CD14-positive monocyte (primary cell): ENCODE data around the gene TMTC2. TPM values are rescaled to one million over a fixed set of nuclear protein-coding genes. Genes with fewer than 3 reads are reported as not detected.

Source experiments
- DNase-seq, 3 donors: peaks; one replicate each; pipeline ENCODE4 v3.0.0-alpha.2; 2011 to 2022
- H2AFZ ChIP-seq: 2 replicates; pipeline ENCODE4 v1.6.0; 2012; ENCODE audit warnings: mild to moderate bottlenecking, low read depth, low read length, inconsistent platforms; ENCODE audit not compliant: insufficient read depth, poor library complexity, severe bottlenecking
- H3K27ac ChIP-seq, 2 donors: 1 replicate in 1 of 2; 2 replicates in 1 of 2; pipeline ENCODE4 v1.5.1; 2012 to 2013; ENCODE audit warnings: low read length in 2 of 2, control low read depth in 1 of 2, inconsistent platforms in 1 of 2, low read depth in 1 of 2, mild to moderate bottlenecking in 1 of 2
- H3K27me3 ChIP-seq, 2 donors: one replicate each; pipeline versions ENCODE4 v1.6.0 to v1.6.1; 2011 to 2013; ENCODE audit warnings: low read length in 2 of 2; ENCODE audit not compliant: control insufficient read depth in 2 of 2, insufficient read depth in 2 of 2
- H3K36me3 ChIP-seq, 2 donors: replicated peaks in 1 of 2; 1 replicate in 1 of 2; 2 replicates in 1 of 2; pipeline versions ENCODE4 v1.5.1 to v1.6.1; 2012 to 2013; ENCODE audit warnings: low read length in 2 of 2, control low read depth in 1 of 2, inconsistent platforms in 1 of 2, mild to moderate bottlenecking in 1 of 2; ENCODE audit not compliant: insufficient read depth in 2 of 2, control insufficient read depth in 1 of 2
- H3K4me1 ChIP-seq, 2 donors: 1 replicate in 1 of 2; 2 replicates in 1 of 2; pipeline versions ENCODE4 v1.5.1 to v1.6.1; 2012 to 2013; ENCODE audit warnings: low read length in 2 of 2, control low read depth in 1 of 2, inconsistent platforms in 1 of 2, mild to moderate bottlenecking in 1 of 2, moderate library complexity in 1 of 2; ENCODE audit not compliant: insufficient read depth in 2 of 2, control insufficient read depth in 1 of 2
- H3K4me2 ChIP-seq: replicated peaks from 2 replicates; pipeline ENCODE3; 2012; ENCODE audit warnings: low read length, moderate library complexity, mild to moderate bottlenecking; ENCODE audit not compliant: poor library complexity, severe bottlenecking; ENCODE audit errors: extremely low read depth
- H3K4me3 ChIP-seq, 3 experiments: fragments of 200-600 bp in 1 of 3; sonication (generic) in 1 of 3; replicated peaks in 1 of 3; 1 replicate in 2 of 3; 2 replicates in 1 of 3; pipeline ENCODE4 v1.5.1; 2011 to 2013; ENCODE audit warnings: low read length in 3 of 3, mild to moderate bottlenecking in 3 of 3, control low read depth in 2 of 3, low read depth in 2 of 3, inconsistent platforms in 1 of 3, moderate library complexity in 1 of 3
- H3K79me2 ChIP-seq: 2 replicates; pipeline ENCODE4 v1.6.0; 2012; ENCODE audit warnings: mild to moderate bottlenecking, control low read depth, inconsistent platforms, low read length, moderate library complexity; ENCODE audit not compliant: insufficient read depth
- H3K9ac ChIP-seq: 2 replicates; pipeline ENCODE4 v1.6.0; 2017; ENCODE audit warnings: low read length, mild to moderate bottlenecking; ENCODE audit not compliant: insufficient read depth, poor library complexity, severe bottlenecking
- H3K9me3 ChIP-seq, 2 donors: replicated peaks in 1 of 2; 1 replicate in 1 of 2; 2 replicates in 1 of 2; pipeline versions ENCODE4 v1.5.1 to v1.6.1; 2012 to 2013; ENCODE audit warnings: low read length in 2 of 2, control low read depth in 1 of 2; ENCODE audit not compliant: control insufficient read depth in 1 of 2, insufficient read depth in 1 of 2
- H4K20me1 ChIP-seq: 2 replicates; pipeline ENCODE4 v1.6.0; 2012; ENCODE audit warnings: mild to moderate bottlenecking, low read length, control low read depth, moderate library complexity; ENCODE audit not compliant: insufficient read depth
- H3K27ac Mint-ChIP-seq, 7 donors: one replicate each; pipeline ENCODE4 v1.8.0; 2020; ENCODE audit warnings: mild to moderate bottlenecking in 7 of 7, mixed read lengths in 7 of 7, moderate library complexity in 6 of 7, inconsistent platforms in 2 of 7
- H3K27me3 Mint-ChIP-seq, 3 donors: one replicate each; pipeline ENCODE4 v1.8.0; 2021 to 2022; ENCODE audit warnings: low read depth in 3 of 3, mild to moderate bottlenecking in 3 of 3, mixed read lengths in 3 of 3, moderate library complexity in 3 of 3, inconsistent platforms in 1 of 3
- H3K36me3 Mint-ChIP-seq, 2 donors: one replicate each; pipeline ENCODE4 v1.8.0; 2020; ENCODE audit warnings: mixed read lengths in 2 of 2, inconsistent platforms in 1 of 2, mild to moderate bottlenecking in 1 of 2
- H3K4me1 Mint-ChIP-seq: one replicate; pipeline ENCODE4 v1.8.0; 2020; ENCODE audit warnings: mild to moderate bottlenecking, mixed read lengths
- H3K4me3 Mint-ChIP-seq, 2 donors: one replicate each; pipeline ENCODE4 v1.8.0; 2020; ENCODE audit warnings: mild to moderate bottlenecking in 2 of 2, mixed read lengths in 2 of 2, moderate library complexity in 1 of 2
- H3K9me3 Mint-ChIP-seq, 7 donors: one replicate each; pipeline ENCODE4 v1.8.0; 2020 to 2022; ENCODE audit warnings: mixed read lengths in 7 of 7, mild to moderate bottlenecking in 6 of 7, moderate library complexity in 6 of 7, inconsistent platforms in 2 of 7
- whole genome bisulfite sequencing: methylation state at CpG from one replicate; pipeline ENCODE4 v1.1.5; 2013; ENCODE audit warnings: missing lambda C conversion rate; ENCODE audit not compliant: insufficient coverage; 5-methylcytosine and 5-hydroxymethylcytosine counted together
- intact Hi-C, 2 donors: fragments of 100-400 bp; cut with micrococcal nuclease; formaldehyde crosslinking; loops; one replicate each; pipeline versions ENCODE4 v1.15.0 to v1.15.1; 2023
- polyA plus RNA-seq, 3 donors: library from polyadenylated mRNA; depleted of rRNA in 1 of 3; unstranded in 2 of 3; stranded (reverse) in 1 of 3; fragments of 300-500 nt in 2 of 3; fragments of >200 nt in 1 of 3; fragmentation: Illumina TruSeq in 2 of 3; gene quantifications; 1 replicate in 2 of 3; 2 replicates in 1 of 3; pipeline ENCODE4 v1.2.3, GENCODE V29; 2012 to 2021
- TF ChIP-seq, protein P1 (sequence below): fragments of 200-600 bp; IDR thresholded peaks from one replicate; pipeline ENCODE4 v1.8.0; 2022; ENCODE audit warnings: antibody characterized with exemption, mild to moderate bottlenecking

TMTC2 gene
- polyA plus RNA-seq, 3 donors = 2.5 to 15.7 (median 3.3) TPM

DNA sequence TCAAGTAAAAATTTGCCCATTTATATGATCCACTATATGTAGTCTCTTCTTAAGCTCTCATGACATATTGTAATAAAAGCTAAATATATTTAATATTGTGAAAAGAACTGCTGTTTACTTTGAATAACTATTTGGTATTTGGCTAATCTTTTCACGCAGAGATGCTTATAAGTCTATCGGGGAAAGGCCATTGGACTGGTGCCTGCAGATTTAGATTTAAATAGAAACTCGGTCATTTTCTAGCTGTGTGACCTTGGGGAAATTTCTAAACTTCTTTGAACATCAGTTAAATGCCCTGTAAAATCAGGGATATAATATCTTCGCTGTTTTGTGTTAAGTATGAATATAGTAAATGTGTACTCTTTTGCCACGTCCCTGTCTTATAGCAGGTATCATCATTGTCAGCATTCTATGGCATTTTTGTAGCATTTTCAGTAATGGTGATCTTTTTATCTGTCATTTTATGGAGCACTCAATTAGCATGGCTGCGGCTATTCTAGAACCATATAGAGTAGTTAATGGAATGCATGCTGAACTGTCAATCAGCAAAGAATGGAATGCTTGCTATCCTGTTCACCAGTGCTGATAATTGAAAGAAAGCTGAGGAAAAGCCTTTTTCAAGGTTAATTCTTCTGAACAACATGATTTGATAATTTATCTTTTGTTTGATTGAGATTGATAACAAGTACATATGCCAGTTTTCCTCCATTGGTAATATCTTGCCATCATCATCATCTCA, 181.2 kb downstream of the TMTC2 start:
- H4K20me1 ChIP-seq = no peaks in the 10 kb centered on the region
- no peak overlapping the region for H3K4me2 ChIP-seq
- no peak overlapping the region for H2AFZ ChIP-seq
- Mint-ChIP-seq H3K27ac (no peak overlapping the region), H3K4me3 (no peak overlapping the region), H3K27me3 (no peaks in the 10 kb centered on the region), H3K36me3 (peaks cover 21 to 31% of the 10 kb centered on the region in 2 donors), H3K9me3 (peaks cover 0 to 7% (median 3%) of the 10 kb centered on the region in 7 donors), H3K4me1 (peaks cover 17% of the 10 kb centered on the region)
- no peak for DNase-seq
- peaks cover 3% of the 10 kb centered on the region for H3K79me2 ChIP-seq
- H3K36me3 ChIP-seq = peaks cover 0 to 17% of the 10 kb centered on the region in 2 donors
- H3K4me1 ChIP-seq = peaks cover 12 to 14% of the 10 kb centered on the region in 2 donors
- whole genome bisulfite sequencing = 100% methylated on average over 2 of the region's 6 CpGs
- TF ChIP-seq, protein P1, sequence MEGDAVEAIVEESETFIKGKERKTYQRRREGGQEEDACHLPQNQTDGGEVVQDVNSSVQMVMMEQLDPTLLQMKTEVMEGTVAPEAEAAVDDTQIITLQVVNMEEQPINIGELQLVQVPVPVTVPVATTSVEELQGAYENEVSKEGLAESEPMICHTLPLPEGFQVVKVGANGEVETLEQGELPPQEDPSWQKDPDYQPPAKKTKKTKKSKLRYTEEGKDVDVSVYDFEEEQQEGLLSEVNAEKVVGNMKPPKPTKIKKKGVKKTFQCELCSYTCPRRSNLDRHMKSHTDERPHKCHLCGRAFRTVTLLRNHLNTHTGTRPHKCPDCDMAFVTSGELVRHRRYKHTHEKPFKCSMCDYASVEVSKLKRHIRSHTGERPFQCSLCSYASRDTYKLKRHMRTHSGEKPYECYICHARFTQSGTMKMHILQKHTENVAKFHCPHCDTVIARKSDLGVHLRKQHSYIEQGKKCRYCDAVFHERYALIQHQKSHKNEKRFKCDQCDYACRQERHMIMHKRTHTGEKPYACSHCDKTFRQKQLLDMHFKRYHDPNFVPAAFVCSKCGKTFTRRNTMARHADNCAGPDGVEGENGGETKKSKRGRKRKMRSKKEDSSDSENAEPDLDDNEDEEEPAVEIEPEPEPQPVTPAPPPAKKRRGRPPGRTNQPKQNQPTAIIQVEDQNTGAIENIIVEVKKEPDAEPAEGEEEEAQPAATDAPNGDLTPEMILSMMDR = no peak
- no peaks in the 10 kb centered on the region for H3K9me3 ChIP-seq
- no peak overlapping the region for H3K27ac ChIP-seq
- H3K4me3 ChIP-seq = no peak overlapping the region
- intact Hi-C loops = no loop called here
- H3K27me3 ChIP-seq = no peaks in the 10 kb centered on the region
- H3K9ac ChIP-seq = no peak overlapping the region

DNA sequence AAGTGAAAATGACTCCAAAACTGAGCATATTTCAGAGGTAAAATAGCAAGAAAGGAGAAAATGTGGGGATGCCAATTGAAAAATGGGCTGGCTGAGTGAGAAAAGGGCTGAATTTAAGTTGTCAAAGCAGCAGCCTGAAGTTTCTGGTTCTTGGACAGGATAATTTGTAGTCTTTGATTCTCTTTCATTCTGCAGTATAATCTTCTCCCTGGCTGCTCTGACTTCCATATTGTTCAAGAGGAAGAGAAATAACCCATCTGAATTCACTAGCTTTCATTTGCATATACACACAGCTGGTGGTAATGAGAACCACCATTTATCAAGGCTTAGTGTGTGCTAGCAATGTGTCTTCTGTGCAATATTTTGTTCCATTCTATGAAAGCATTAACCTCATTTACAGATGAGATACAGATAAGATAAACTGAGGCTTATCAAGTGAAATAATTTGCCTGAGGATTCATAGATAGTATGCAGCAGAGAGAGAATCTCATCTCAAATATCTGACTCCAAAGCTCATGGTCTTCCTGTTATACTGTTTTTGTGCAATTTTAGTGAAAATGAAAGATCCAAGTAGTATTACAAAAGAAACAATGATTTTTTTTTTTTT, 184.2 kb downstream of the TMTC2 start:
- H2AFZ ChIP-seq = peak overlapping the region; percentile 66
- H3K4me1 ChIP-seq = peaks cover 12 to 14% of the 10 kb centered on the region in 2 donors
- Mint-ChIP-seq H3K27ac (peak overlapping the region in 5 of 7 donors; percentile 31 to 68 (median 50)), H3K9me3 (no peaks in the 10 kb centered on the region), H3K4me1 (peaks cover 19% of the 10 kb centered on the region), H3K36me3 (peaks cover 6 to 10% of the 10 kb centered on the region in 2 donors), H3K4me3 (peak overlapping the region in 1 of 2 donors; percentile 57), H3K27me3 (no peaks in the 10 kb centered on the region)
- no peaks in the 10 kb centered on the region for H3K27me3 ChIP-seq
- H3K79me2 ChIP-seq = peaks cover 2% of the 10 kb centered on the region
- DNase-seq = no peak
- H3K4me3 ChIP-seq = peak overlapping the region in 2 of 3 experiments; percentile 22 to 30
- peak overlapping the region in 1 of 2 donors; percentile 69 for H3K27ac ChIP-seq
- peaks cover 0 to 5% of the 10 kb centered on the region in 2 donors for H3K36me3 ChIP-seq
- no peaks in the 10 kb centered on the region for H4K20me1 ChIP-seq
- H3K9me3 ChIP-seq = no peaks in the 10 kb centered on the region
- no peak overlapping the region for H3K9ac ChIP-seq
- TF ChIP-seq, protein P1 = no peak
- peak overlapping the region; percentile 11 for H3K4me2 ChIP-seq
- intact Hi-C loops = no loop called here
